ENCODE measurements around the gene CPNE5. TPM values are rescaled to one million over a fixed set of nuclear protein-coding genes. Genes with fewer than 3 reads are reported as not detected.

Gene CPNE5
- total RNA-seq, 2 experiments from 2014 or later, result 1.5 to 1.8 TPM

- Mint-ChIP-seq H3K27me3 (no peaks in the 10 kb centered on the region), H3K27ac (no peak overlapping the region), H3K4me3 (no peak overlapping the region), H3K36me3 (no peaks in the 10 kb centered on the region), H3K4me1 (ENCODE audit: low read depth) (peaks cover 3% of the 10 kb centered on the region), H3K9me3 (no peaks in the 10 kb centered on the region)
- CTCF ChIA-PET, result interaction anchor here (1.2 kb wide), 1 partner anchor 106 kb away, joined by 4 read pairs; no protein-coding TSS in a partner anchor
- DNase-seq, result no peak
- intact Hi-C loops (cut with micrococcal nuclease), result no loop called here
- POLR2A ChIA-PET, result no interaction called here
Observed at GRCh38 chr6:36721369-36722140, 117.7 kb downstream of the CPNE5 start.

GRCh38 chr6:36720251-36721141, 118.7 kb downstream of the CPNE5 start:
- DNase-seq, result no peak
- POLR2A ChIA-PET, result no interaction called here
- H3K36me3 Mint-ChIP-seq, result no peaks in the 10 kb centered on the region
- intact Hi-C loops (cut with micrococcal nuclease), result no loop called here
- H3K27me3 Mint-ChIP-seq, result no peaks in the 10 kb centered on the region
- no peaks in the 10 kb centered on the region for H3K4me1 Mint-ChIP-seq (ENCODE audit: low read depth)
- H3K27ac Mint-ChIP-seq, result no peak overlapping the region
- H3K9me3 Mint-ChIP-seq, result no peaks in the 10 kb centered on the region
- H3K4me3 Mint-ChIP-seq, result no peak overlapping the region
- CTCF ChIA-PET, result interaction anchor here (0.6 to 1.4 kb wide), 4 partner anchors 39 to 380 kb away, joined by 3 read pairs; no protein-coding TSS in a partner anchor

GRCh38 chr6:36719126-36719525, 120.1 kb downstream of the CPNE5 start:
- CTCF ChIA-PET, result interaction anchor here (0.9 to 1.4 kb wide), 2 partner anchors 64 to 378 kb away, joined by 3 read pairs; no protein-coding TSS in a partner anchor
- POLR2A ChIA-PET, result no interaction called here
- Mint-ChIP-seq H3K9me3 (no peaks in the 10 kb centered on the region), H3K27ac (no peak overlapping the region), H3K27me3 (no peaks in the 10 kb centered on the region), H3K4me3 (no peak overlapping the region), H3K4me1 (ENCODE audit: low read depth) (no peaks in the 10 kb centered on the region), H3K36me3 (no peaks in the 10 kb centered on the region)
- intact Hi-C loops (cut with micrococcal nuclease), result no loop called here
- DNase-seq, result no peak

GRCh38 chr6:36718560-36718959, 120.7 kb downstream of the CPNE5 start:
- Mint-ChIP-seq H3K9me3 (no peaks in the 10 kb centered on the region), H3K4me3 (no peak overlapping the region), H3K27me3 (no peaks in the 10 kb centered on the region), H3K36me3 (no peaks in the 10 kb centered on the region), H3K27ac (no peak overlapping the region), H3K4me1 (ENCODE audit: low read depth) (no peaks in the 10 kb centered on the region)
- intact Hi-C loops (cut with micrococcal nuclease), result no loop called here
- DNase-seq, result no peak
- CTCF ChIA-PET, result interaction anchor here (1.4 kb wide), 1 partner anchor 378 kb away, joined by 3 read pairs; no protein-coding TSS in a partner anchor
- POLR2A ChIA-PET, result interaction anchor here (0.7 kb wide), 1 partner anchor 356 kb away, joined by 4 read pairs; no protein-coding TSS in a partner anchor

- Mint-ChIP-seq H3K36me3 (no peaks in the 10 kb centered on the region), H3K27ac (no peak overlapping the region), H3K4me3 (no peak overlapping the region), H3K9me3 (no peaks in the 10 kb centered on the region), H3K27me3 (no peaks in the 10 kb centered on the region), H3K4me1 (ENCODE audit: low read depth) (no peaks in the 10 kb centered on the region)
- POLR2A ChIA-PET, result interaction anchor here (0.7 kb wide), 1 partner anchor 356 kb away, joined by 4 read pairs; no protein-coding TSS in a partner anchor
- CTCF ChIA-PET, result no interaction called here
- DNase-seq, result no peak
- intact Hi-C loops (cut with micrococcal nuclease), result no loop called here
Observed at GRCh38 chr6:36717871-36718540, 121.2 kb downstream of the CPNE5 start.

GRCh38 chr6:36717231-36717825, 121.9 kb downstream of the CPNE5 start:
- Mint-ChIP-seq H3K27ac (no peak overlapping the region), H3K36me3 (no peaks in the 10 kb centered on the region), H3K9me3 (no peaks in the 10 kb centered on the region), H3K27me3 (no peaks in the 10 kb centered on the region), H3K4me3 (no peak overlapping the region), H3K4me1 (ENCODE audit: low read depth) (peaks cover 4% of the 10 kb centered on the region)
- no peak for DNase-seq
- intact Hi-C loops (cut with micrococcal nuclease), result no loop called here
- ChIA-PET CTCF (interaction anchor here (1.6 kb wide), 1 partner anchor 49 kb away, joined by 6 read pairs; no protein-coding TSS in a partner anchor), POLR2A (no interaction called here)

- POLR2A ChIA-PET, result no interaction called here
- CTCF ChIA-PET, result interaction anchor here (1.6 kb wide), 1 partner anchor 49 kb away, joined by 6 read pairs; no protein-coding TSS in a partner anchor
- H3K9me3 Mint-ChIP-seq, result no peaks in the 10 kb centered on the region
- no peaks in the 10 kb centered on the region for H3K36me3 Mint-ChIP-seq
- intact Hi-C loops (cut with micrococcal nuclease), result no loop called here
- peaks cover 4% of the 10 kb centered on the region for H3K4me1 Mint-ChIP-seq (ENCODE audit: low read depth)
- no peak overlapping the region for H3K27ac Mint-ChIP-seq
- no peaks in the 10 kb centered on the region for H3K27me3 Mint-ChIP-seq
- no peak for DNase-seq
- no peak overlapping the region for H3K4me3 Mint-ChIP-seq
Observed at GRCh38 chr6:36716476-36717093, 122.7 kb downstream of the CPNE5 start.

GRCh38 chr6:36715469-36715868, 123.8 kb downstream of the CPNE5 start:
- no peak overlapping the region for H3K27ac Mint-ChIP-seq
- no peaks in the 10 kb centered on the region for H3K36me3 Mint-ChIP-seq
- H3K9me3 Mint-ChIP-seq, result no peaks in the 10 kb centered on the region
- no peaks in the 10 kb centered on the region for H3K27me3 Mint-ChIP-seq
- intact Hi-C loops (cut with micrococcal nuclease), result no loop called here
- H3K4me3 Mint-ChIP-seq, result no peak overlapping the region
- H3K4me1 Mint-ChIP-seq (ENCODE audit: low read depth), result peaks cover 4% of the 10 kb centered on the region
- ChIA-PET POLR2A (no interaction called here), CTCF (interaction anchor here (0.5 to 1.6 kb wide), 3 partner anchors 35 to 101 kb away, joined by 3 to 6 read pairs (median 4); no protein-coding TSS in a partner anchor)
- DNase-seq, result no peak

- H3K4me3 Mint-ChIP-seq, result no peak overlapping the region
- peaks cover 4% of the 10 kb centered on the region for H3K4me1 Mint-ChIP-seq (ENCODE audit: low read depth)
- no peaks in the 10 kb centered on the region for H3K27me3 Mint-ChIP-seq
- H3K9me3 Mint-ChIP-seq, result no peaks in the 10 kb centered on the region
- H3K27ac Mint-ChIP-seq, result no peak overlapping the region
- no peak for DNase-seq
- intact Hi-C loops (cut with micrococcal nuclease), result no loop called here
- no peaks in the 10 kb centered on the region for H3K36me3 Mint-ChIP-seq
- POLR2A ChIA-PET, result no interaction called here
- CTCF ChIA-PET, result no interaction called here
Observed at GRCh38 chr6:36714511-36714910, 124.7 kb downstream of the CPNE5 start.

GRCh38 chr6:36713846-36714245, 125.4 kb downstream of the CPNE5 start:
- Mint-ChIP-seq H3K4me1 (ENCODE audit: low read depth) (peaks cover 4% of the 10 kb centered on the region), H3K27me3 (no peaks in the 10 kb centered on the region)
- CTCF ChIA-PET, result no interaction called here

GRCh38 chr6:36712816-36713215, 126.4 kb downstream of the CPNE5 start:
- intact Hi-C loops (cut with micrococcal nuclease), result no loop called here
- no peak for DNase-seq
- ChIA-PET CTCF (interaction anchor here (1.6 kb wide), 1 partner anchor 410 kb away, joined by 3 read pairs; no protein-coding TSS in a partner anchor), POLR2A (interaction anchor here (0.7 kb wide), 1 partner anchor 29 kb away, joined by 3 read pairs; no protein-coding TSS in a partner anchor)
- H3K27ac Mint-ChIP-seq, result no peak overlapping the region
- no peaks in the 10 kb centered on the region for H3K9me3 Mint-ChIP-seq
- H3K27me3 Mint-ChIP-seq, result no peaks in the 10 kb centered on the region
- peaks cover 4% of the 10 kb centered on the region for H3K4me1 Mint-ChIP-seq (ENCODE audit: low read depth)
- no peak overlapping the region for H3K4me3 Mint-ChIP-seq
- H3K36me3 Mint-ChIP-seq, result no peaks in the 10 kb centered on the region

More at GRCh38 chr6:36713846-36714245, 125.4 kb downstream of the CPNE5 start:
- Mint-ChIP-seq H3K27ac (no peak overlapping the region), H3K36me3 (no peaks in the 10 kb centered on the region), H3K4me3 (no peak overlapping the region), H3K9me3 (no peaks in the 10 kb centered on the region)
- POLR2A ChIA-PET, result no interaction called here
- intact Hi-C loops (cut with micrococcal nuclease), result no loop called here
- DNase-seq, result no peak

Data from activated CD4-positive, alpha-beta memory T cell treated with anti-CD3 and anti-CD28 coated beads for 36 hours (primary cell).